Left kidney (tissue), 8 donors: ENCODE data around the gene NUTM2G. TPM values are rescaled to one million over a fixed set of nuclear protein-coding genes. Genes with fewer than 3 reads are reported as not detected.
"Not testable (repeated sequence)": the region's sequence is repeated elsewhere in the genome, so short reads cannot be mapped to it uniquely, and the experiment has no call there.

ENCODE experiments used
- DNase-seq: peaks from one replicate; pipeline ENCODE4 v3.0.0-alpha.2; 2013
- long read RNA-seq, 8 donors: transcript quantifications; one replicate each; lab custom pipeline, GENCODE V29; 2026
- polyA plus RNA-seq: library from polyadenylated mRNA; unstranded; fragments of 120-200 nt; gene quantifications from one replicate; pipeline ENCODE4 v1.2.1, GENCODE V29; 2013; ENCODE audit not compliant: insufficient read length

The NUTM2G gene
- 1.1 TPM for polyA plus RNA-seq
- long read RNA-seq, donor 1: 0 reads
- long read RNA-seq, donor 2: 0 reads
- long read RNA-seq, donor 3: 0 reads
- long read RNA-seq, donor 4: 0 reads
- long read RNA-seq, donor 5: 0 reads
- long read RNA-seq, donor 6: 0 reads
- long read RNA-seq, donor 7, partial matches to known transcripts: 0 of 5 reads
- long read RNA-seq, donor 7, other reads (novel, unspliced or antisense): 5 of 5 reads
- long read RNA-seq, donor 8: 0 reads

DNA sequence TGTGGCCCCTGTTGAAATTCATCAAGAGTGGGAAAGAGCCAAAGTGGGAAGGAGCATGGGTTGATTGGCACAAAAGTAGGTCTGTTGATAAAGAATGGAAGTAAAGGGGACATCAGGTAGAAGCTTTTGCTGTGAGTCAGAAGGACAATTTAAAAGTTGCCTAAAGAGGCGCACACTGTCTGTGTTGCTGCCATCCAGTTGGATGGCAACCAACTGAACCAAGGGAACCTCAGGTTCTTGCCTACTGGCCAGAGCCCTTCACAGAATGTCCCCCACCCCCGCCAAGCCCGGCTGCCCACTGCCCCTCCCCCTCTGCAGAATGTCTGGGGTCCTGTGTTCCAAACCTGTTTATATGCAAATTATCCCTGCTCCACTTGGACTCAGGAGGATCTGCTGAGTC, at the start of gene NUTM2G:
Gene NUTM2G (plus strand): TSS at position 301 of the 400 bp plus-strand sequence. CDS start 182 bp downstream, outside the sequence.
- DNase-seq: not testable (repeated sequence)

DNA sequence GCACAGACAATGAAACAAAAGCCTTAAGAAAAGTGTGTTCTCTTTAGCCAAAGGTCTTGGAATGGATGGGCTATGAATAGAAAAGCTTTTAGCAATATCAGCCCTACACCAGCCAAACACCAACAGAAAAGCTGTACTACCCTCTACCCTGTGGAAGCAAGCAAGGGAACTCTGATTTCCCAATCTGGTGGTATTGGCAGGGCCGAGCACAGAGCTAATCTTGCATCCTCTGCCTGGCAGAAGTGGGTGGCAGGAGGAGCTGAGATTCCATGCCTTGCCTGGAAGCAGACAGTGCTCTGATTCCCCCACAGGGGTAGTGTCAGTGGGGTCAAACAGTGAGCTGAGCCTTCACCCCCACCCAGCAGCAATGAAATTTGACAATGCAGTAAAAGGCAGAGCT, 44.7 kb upstream of the NUTM2G start:
- DNase-seq: no peak

- DNase-seq: no peak
Measured at GRCh38 chr9:96884443-96884842, 44.2 kb upstream of the NUTM2G start.

- no peak for DNase-seq
Measured at GRCh38 chr9:96885424-96885823, 43.2 kb upstream of the NUTM2G start.

DNA sequence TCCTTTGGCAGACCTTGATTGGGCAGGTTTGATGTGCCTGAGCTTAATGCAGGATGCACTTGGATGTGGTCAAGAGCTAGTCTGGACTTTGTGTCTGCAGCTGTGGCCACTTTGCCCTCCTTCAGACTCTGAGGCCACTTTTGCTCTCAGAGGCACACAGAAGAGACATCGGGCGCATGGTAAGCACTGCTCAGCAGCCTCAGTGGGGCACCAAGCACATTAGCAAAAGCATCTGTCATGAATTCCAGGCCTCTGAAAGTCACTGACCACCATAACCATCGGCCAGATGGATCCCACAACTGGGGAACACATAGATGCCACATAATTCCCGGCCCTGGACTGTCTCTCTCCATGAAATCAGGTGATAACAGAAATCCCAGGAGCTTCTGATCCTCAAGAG, 40.1 kb upstream of the NUTM2G start:
- DNase-seq: no peak

- no peak for DNase-seq
Measured at GRCh38 chr9:96892131-96892530, 36.5 kb upstream of the NUTM2G start.

GRCh38 chr9:96900010-96900409, 28.6 kb upstream of the NUTM2G start:
- not testable (repeated sequence) for DNase-seq

DNA sequence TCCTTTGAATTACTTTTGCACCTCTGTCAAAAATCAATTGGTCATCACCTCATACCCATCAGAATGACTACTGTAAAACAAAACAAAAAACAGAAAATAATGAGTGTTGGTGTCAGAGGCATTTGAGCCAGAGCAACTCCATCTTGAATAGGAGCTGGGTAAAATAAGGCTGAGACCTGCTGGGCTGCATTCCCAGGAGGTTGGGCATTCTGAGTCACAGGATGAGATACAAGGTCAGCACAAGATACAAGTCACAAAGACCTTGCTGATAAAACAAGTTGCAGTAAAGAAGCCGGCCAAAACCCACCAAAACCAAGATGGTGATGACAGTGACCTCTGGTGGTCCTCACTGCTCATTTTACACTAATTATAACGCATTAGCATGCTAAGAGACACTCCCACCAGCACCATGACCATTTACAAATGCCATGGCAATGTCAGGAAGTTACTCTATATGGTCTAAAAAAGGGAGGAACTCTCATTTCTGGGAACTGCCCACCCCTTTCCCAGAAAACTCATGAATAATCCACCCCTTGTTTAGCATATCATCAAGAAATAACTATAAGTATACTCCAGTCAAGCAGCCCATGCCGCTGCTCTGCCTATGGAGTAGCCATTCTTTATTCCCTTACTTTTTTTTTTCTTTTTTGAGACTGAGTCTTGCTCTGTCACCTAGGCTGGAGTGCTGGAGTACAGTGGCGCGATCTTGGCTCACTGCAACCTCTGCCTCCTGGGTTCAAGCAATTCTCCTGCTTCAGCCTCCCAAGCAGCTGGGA, 23.5 kb upstream of the NUTM2G start:
- DNase-seq: not testable (repeated sequence)

DNA sequence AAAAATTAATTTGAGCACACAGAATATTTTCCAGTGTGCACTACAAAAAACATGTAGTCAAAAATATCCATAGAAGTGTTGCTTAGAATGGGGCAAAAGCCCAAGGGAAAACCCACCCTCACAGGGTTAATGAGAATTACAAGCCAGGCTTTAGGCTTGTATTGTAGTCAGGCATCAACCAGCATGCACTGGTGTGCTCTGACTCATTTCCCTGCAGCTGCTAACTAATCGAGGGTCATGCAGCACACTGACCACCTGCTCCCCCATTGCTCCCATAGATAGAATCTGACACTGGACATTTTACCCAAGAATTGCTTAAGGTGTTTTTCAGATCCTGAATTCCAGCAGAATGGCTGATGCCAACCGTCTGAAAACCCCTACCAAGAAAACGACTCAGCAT, 20.2 kb upstream of the NUTM2G start:
- DNase-seq: not testable (repeated sequence)

DNA sequence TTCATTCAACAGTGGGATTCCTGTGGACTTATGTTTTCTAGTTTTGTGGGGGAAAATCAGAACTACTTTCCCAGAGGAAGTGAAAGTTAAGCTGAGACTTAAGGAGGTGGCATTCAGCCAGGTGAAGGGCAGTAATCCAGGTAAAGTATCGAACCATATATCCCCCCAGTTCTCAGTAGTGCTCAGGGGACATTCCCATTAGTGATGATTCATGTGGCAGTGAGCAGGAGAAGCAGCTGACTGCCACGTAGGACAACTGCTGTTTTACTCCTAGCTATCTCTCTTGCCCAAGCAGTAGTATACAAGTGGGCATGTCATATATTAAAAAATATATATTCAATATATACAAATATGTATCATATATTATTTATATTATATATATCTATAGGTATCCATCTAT, 13.1 kb upstream of the NUTM2G start:
- not testable (repeated sequence) for DNase-seq

GRCh38 chr9:96916531-96916930, 12.1 kb upstream of the NUTM2G start:
- not testable (repeated sequence) for DNase-seq

DNA sequence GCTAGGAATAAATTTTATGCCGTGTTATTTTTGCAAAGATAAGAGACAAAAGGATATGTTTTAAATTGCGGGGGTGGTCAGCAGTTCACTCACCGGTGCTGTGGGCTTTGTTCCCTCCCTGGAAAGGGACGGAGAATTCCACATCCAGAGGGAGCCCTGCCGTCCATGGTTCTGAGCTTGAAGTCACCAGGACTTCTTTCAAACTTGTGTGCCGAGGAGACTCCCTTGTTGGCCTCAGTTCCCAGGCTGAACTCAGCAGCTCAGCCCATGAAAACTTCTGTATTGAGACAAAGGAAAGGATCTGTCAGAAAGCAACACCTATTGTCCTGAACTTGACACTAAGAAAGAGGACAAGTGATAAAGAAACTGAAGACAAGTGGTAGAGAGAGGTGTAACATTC, 10.1 kb upstream of the NUTM2G start:
- DNase-seq: not testable (repeated sequence)

GRCh38 chr9:96920803-96921202, 7.8 kb upstream of the NUTM2G start:
- DNase-seq: not testable (repeated sequence)

DNA sequence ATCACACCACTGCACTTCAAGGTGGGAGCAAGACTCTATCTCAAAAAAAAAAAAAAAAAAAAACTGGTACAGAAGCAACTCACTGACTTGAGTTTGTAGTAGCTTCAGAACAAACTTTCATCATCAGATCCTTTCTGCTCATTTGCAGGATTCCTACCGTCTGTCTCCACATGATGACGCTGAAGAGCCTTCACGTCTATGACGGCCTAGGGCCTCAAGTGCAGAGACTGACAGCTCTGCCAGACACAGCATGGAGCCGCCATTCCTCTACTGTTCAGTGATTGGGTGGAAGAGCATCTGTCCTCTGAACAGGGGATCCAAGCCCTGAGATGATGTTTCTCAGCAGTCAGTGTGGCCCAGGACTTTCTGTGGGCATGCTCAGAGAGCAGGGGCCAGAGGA, 3.1 kb upstream of the NUTM2G start:
- not testable (repeated sequence) for DNase-seq

GRCh38 chr9:96931665-96932064, 3.0 kb downstream of the NUTM2G start:
- DNase-seq: not testable (repeated sequence)

DNA sequence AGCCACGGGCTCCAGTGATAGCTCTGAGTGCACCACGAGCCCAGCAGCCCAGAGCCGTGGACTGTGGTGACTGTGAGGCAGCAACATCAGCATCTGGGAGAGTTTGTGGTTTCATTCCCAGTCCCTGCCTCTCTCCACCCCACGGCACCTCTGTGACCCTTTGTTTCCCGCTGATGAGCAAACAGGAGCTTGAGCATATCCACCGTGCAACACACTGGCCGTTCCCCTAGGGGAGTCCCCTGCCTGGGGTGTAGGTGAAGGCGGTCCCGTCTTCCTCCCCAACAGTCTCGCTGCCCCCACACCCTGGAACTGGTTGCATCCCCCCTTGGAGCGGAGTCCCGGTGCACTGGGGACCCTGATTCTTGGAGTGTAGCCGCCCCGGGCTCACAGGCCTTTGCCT, 5.5 kb downstream of the NUTM2G start:
- not testable (repeated sequence) for DNase-seq

GRCh38 chr9:96934706-96935105, 6.1 kb downstream of the NUTM2G start:
- DNase-seq: not testable (repeated sequence)

DNA sequence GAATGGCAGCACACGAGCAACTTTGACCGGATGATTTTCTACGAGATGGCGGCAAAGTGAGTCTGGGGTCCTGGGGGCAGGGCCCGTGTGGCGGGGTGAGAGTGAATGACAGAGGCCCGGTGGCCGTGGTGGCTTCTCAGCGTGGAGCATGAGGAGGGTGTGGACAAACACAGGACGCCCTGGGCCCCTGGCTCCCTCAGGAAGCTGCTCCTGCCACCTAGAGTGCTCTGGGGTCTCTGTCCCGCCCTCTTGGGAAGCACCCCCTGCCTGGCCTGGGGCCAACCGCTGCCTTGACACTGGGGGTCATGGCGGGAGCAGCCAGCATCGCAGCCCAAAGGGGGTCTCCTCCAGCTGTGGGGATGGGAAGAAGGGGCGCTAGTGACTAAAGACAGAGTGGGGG, 6.8 kb downstream of the NUTM2G start:
- not testable (repeated sequence) for DNase-seq

- DNase-seq: not testable (repeated sequence)
Measured at GRCh38 chr9:96937442-96937841, 8.8 kb downstream of the NUTM2G start.

DNA sequence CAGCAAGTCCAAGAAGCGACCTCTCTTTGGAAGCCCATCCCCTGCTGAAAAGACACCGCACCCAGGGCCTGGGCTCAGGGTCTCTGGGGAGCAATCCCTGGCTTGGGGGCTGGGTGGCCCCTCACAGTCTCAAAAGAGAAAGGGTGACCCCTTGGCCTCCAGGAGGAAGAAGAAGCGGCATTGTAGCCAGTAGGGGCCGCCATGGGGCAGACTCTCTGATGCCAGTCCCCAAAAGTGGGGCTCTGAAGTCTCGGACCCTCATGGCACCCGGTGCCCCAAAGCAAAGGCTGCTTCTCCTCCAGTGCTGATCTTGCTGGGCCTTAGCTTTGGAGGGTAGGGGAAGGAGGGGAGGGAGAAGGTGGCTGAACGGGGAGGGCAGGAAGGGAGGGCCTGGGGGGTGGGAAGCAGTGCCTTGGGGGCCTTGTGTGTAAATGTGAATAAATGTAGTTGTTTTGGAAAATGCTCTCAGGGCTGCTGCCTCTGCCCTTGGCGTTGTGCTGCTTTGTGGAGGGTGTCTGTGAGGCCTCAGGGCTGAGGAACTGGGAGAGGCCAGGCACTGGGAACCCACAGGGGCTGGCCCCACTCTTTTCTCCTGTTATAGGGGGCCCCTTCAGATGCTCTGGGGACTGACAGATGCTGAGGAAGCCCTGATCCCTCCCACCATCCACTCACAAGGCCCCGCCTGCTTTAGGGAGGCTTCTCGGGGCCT, 10.5 kb downstream of the NUTM2G start:
- not testable (repeated sequence) for DNase-seq

GRCh38 chr9:96940982-96941381, 12.3 kb downstream of the NUTM2G start:
- not testable (repeated sequence) for DNase-seq

DNA sequence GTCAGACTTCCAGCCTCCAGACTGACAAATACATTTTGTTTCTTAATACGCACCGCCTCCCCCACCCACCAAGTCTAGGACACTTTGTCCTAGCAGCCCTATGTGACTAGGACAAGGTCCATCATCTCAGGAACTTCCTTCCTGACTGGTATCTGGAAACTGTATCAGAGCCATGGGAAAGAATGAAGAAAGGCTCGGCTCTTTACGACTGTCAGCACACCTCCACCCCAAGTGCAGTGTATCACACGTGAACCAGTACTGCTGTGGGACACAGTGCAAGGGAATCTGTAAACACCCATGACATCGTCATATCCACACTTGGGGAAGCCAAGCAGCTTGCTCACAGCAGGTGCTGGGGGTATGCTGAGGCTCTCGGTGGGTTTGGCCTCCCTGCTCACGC, 13.0 kb downstream of the NUTM2G start:
- DNase-seq: not testable (repeated sequence)

DNA sequence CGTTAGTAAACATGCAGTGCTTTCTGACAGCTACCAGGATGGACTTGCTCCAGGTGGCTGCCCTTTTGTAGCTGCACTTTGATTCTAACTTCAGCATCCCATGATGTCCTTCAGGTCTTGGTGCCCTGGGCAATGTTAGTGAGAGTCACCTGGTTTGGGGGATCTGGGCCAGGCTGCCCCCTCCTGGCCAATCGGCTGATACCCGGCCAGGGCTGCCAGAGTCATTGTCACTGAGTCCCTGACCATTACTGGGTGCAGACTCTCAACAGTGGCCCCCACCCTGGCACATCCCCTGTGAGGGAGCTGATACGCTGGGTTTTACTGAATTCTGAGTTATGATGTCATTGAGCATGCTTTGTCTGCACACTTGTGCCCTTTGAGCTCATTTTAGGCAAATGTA, 13.5 kb downstream of the NUTM2G start:
- DNase-seq: not testable (repeated sequence)
